IMR-90 (cell line): Measurements from ENCODE around the gene IGLL1. TPM values are rescaled to one million over a fixed set of nuclear protein-coding genes. Genes with fewer than 3 reads are reported as not detected.

Source experiments
- ATAC-seq: fragments of 200-7000 bp; cut with Tn5 transposase; 2 replicates; pipeline ENCODE4 v1.9.1; 2020; ENCODE audit warnings: low read depth, mild to moderate bottlenecking, moderate library complexity
- BruUV-seq: library from RNA; stranded (reverse); fragments of 400-500 nt; replicated peaks from 2 replicates; lab custom pipeline; 2021; lab: Mats Ljungman, UMichigan
- CTCF ChIA-PET: fragments of 300-600 bp; formaldehyde crosslinking; extraction: SDS; loops from one replicate; lab custom pipeline; 2021; ENCODE audit warnings: antibody characterized with exemption; lab: Yijun Ruan, JAX
- POLR2A ChIA-PET: fragments of 300-600 bp; sonication (Branson Sonifier 250); formaldehyde crosslinking; loops from one replicate; lab custom pipeline; 2022; ENCODE audit warnings: antibody characterized with exemption; ENCODE audit not compliant: unreplicated experiment; lab: Charles Lee
- DNase-seq: peaks from one replicate; pipeline ENCODE4 v3.0.0; 2013
- H2AFZ ChIP-seq: replicated peaks from 2 replicates; pipeline ENCODE3; 2013; ENCODE audit warnings: low read length, mild to moderate bottlenecking; ENCODE audit not compliant: poor library complexity
- H2AK5ac ChIP-seq: 2 replicates; pipeline ENCODE4 v1.6.1; 2013; ENCODE audit warnings: low read depth, low read length, inconsistent platforms
- H2AK9ac ChIP-seq: replicated peaks from 2 replicates; pipeline ENCODE3; 2013; ENCODE audit warnings: mild to moderate bottlenecking, low read depth, low read length, moderate library complexity; ENCODE audit not compliant: poor library complexity
- H2BK120ac ChIP-seq: 2 replicates; pipeline ENCODE4 v1.6.1; 2013; ENCODE audit warnings: low read depth, low read length, inconsistent platforms
- H2BK15ac ChIP-seq: 3 replicates; pipeline ENCODE4 v1.6.1; 2013; ENCODE audit warnings: low read depth, low read length, inconsistent platforms
- H2BK20ac ChIP-seq: 2 replicates; pipeline ENCODE4 v1.6.1; 2013; ENCODE audit warnings: low read depth, mild to moderate bottlenecking, inconsistent platforms, low read length, moderate library complexity
- H2BK5ac ChIP-seq: 2 replicates; pipeline ENCODE4 v1.6.1; 2013; ENCODE audit warnings: mild to moderate bottlenecking, low read depth, low read length, inconsistent platforms; ENCODE audit not compliant: poor library complexity, severe bottlenecking
- H3K14ac ChIP-seq: replicated peaks from 2 replicates; pipeline ENCODE4 v1.6.1; 2013; ENCODE audit warnings: low read depth, low read length, inconsistent platforms
- H3K18ac ChIP-seq: 2 replicates; pipeline ENCODE4 v1.6.1; 2013; ENCODE audit warnings: low read depth, low read length, control low read depth
- H3K23ac ChIP-seq: 2 replicates; pipeline ENCODE4 v1.6.1; 2013; ENCODE audit warnings: low read depth, low read length, inconsistent platforms
- H3K27ac ChIP-seq: 2 replicates; pipeline ENCODE4 v1.5.1; 2013; ENCODE audit warnings: mild to moderate bottlenecking, control low read depth, low read length; ENCODE audit not compliant: insufficient read depth
- H3K27me3 ChIP-seq: 2 replicates; pipeline ENCODE4 v1.6.1; 2013; ENCODE audit warnings: low read length; ENCODE audit not compliant: control insufficient read depth, insufficient read depth
- H3K36me3 ChIP-seq: 2 replicates; pipeline ENCODE4 v1.6.1; 2013; ENCODE audit warnings: low read length, mixed read lengths; ENCODE audit not compliant: control insufficient read depth, insufficient read depth
- H3K4ac ChIP-seq: 2 replicates; pipeline ENCODE4 v1.6.1; 2013; ENCODE audit warnings: low read depth, low read length, inconsistent platforms
- H3K4me1 ChIP-seq: 2 replicates; pipeline ENCODE4 v1.6.1; 2013; ENCODE audit warnings: low read length, mixed read lengths; ENCODE audit not compliant: control insufficient read depth, insufficient read depth
- H3K4me2 ChIP-seq: 2 replicates; pipeline ENCODE4 v1.6.1; 2013; ENCODE audit warnings: low read depth, mild to moderate bottlenecking, control low read depth, low read length, moderate library complexity
- H3K4me3 ChIP-seq: 2 replicates; pipeline ENCODE4 v1.5.1; 2013; ENCODE audit warnings: low read depth, mild to moderate bottlenecking, control low read depth, low read length, moderate library complexity; ENCODE audit not compliant: insufficient read depth
- H3K56ac ChIP-seq: 2 replicates; pipeline ENCODE4 v1.6.1; 2013; ENCODE audit warnings: low read length, inconsistent platforms; ENCODE audit not compliant: insufficient read depth; ENCODE audit errors: extremely low read depth
- H3K79me1 ChIP-seq, 2 experiments: 2 replicates each; pipeline ENCODE4 v1.6.1; 2013; ENCODE audit warnings: low read length in 2 of 2, inconsistent platforms in 1 of 2, low read depth in 1 of 2
- H3K9ac ChIP-seq: 2 replicates; pipeline ENCODE4 v1.6.1; 2013; ENCODE audit warnings: low read depth, low read length, control low read depth
- H3K9me1 ChIP-seq: 2 replicates; pipeline ENCODE4 v1.6.1; 2013; ENCODE audit warnings: low read length, inconsistent platforms; ENCODE audit not compliant: insufficient read depth
- H3K9me3 ChIP-seq: 2 replicates; pipeline ENCODE4 v1.6.1; 2013; ENCODE audit warnings: low read length; ENCODE audit not compliant: control insufficient read depth, insufficient read depth
- H4K20me1 ChIP-seq: 2 replicates; pipeline ENCODE4 v1.6.1; 2013; ENCODE audit warnings: low read length, inconsistent platforms; ENCODE audit not compliant: insufficient read depth
- H4K5ac ChIP-seq: 2 replicates; pipeline ENCODE4 v1.6.1; 2013; ENCODE audit warnings: mild to moderate bottlenecking, low read depth, low read length, control low read depth
- H4K8ac ChIP-seq, 2 experiments: 2 replicates each; pipeline ENCODE4 v1.6.1; 2013; ENCODE audit warnings: low read depth in 2 of 2, low read length in 2 of 2, control low read depth in 1 of 2, inconsistent platforms in 1 of 2
- H4K91ac ChIP-seq: 2 replicates; pipeline ENCODE4 v1.6.1; 2013; ENCODE audit warnings: low read depth, low read length, inconsistent platforms; ENCODE audit not compliant: insufficient read depth
- CEBPB ChIP-seq: IDR thresholded peaks from 2 replicates; pipeline ENCODE4 v1.6.1; 2012; ENCODE audit warnings: low read depth, low read length, improper control_type of control experiment
- CHD1 ChIP-seq: IDR thresholded peaks from 2 replicates; pipeline ENCODE4 v1.6.1; 2012; ENCODE audit warnings: low read depth, low read length, improper control_type of control experiment
- CTCF ChIP-seq: conservative IDR thresholded peaks from 2 replicates; pipeline ENCODE4 v1.5.1; 2012; ENCODE audit warnings: mild to moderate bottlenecking, low read depth, low read length, improper control_type of control experiment
- MAZ ChIP-seq: IDR thresholded peaks from 2 replicates; pipeline ENCODE4 v1.6.1; 2012; ENCODE audit warnings: low read depth, mild to moderate bottlenecking, low read length, improper control_type of control experiment, moderate library complexity, borderline replicate concordance
- MXI1 ChIP-seq: IDR thresholded peaks from 2 replicates; pipeline ENCODE4 v1.6.1; 2012; ENCODE audit warnings: low read depth, mild to moderate bottlenecking, low read length, moderate library complexity, borderline replicate concordance
- NFE2L2 ChIP-seq: fragments of 150-350 bp; IDR thresholded peaks from 2 replicates; pipeline ENCODE4 v1.6.1; 2016; ENCODE audit warnings: low read depth, mild to moderate bottlenecking, low read length
- RCOR1 ChIP-seq: IDR thresholded peaks from 2 replicates; pipeline ENCODE4 v1.6.1; 2012; ENCODE audit warnings: mild to moderate bottlenecking, low read length, improper control_type of control experiment; ENCODE audit not compliant: insufficient replicate concordance
- WGBS, 2 experiments: methylation state at CpG; one replicate each; pipeline versions ENCODE4 v1.1.5 to v1.1.7; 2013; ENCODE audit warnings: missing lambda C conversion rate in 2 of 2; ENCODE audit not compliant: insufficient read length in 1 of 2; ENCODE audit errors: extremely low coverage in 2 of 2; 5-methylcytosine and 5-hydroxymethylcytosine counted together
- dilution Hi-C: fragments of 300-500 bp; cut with HindIII; formaldehyde crosslinking; loops from one replicate; pipeline ENCODE4 v1.14.3; 2018; ENCODE audit warnings: low sequenced_read_pairs; ENCODE audit not compliant: unreplicated experiment
- in situ Hi-C: fragments of 300-500 bp; cut with MboI; formaldehyde crosslinking; loops from 3 replicates; pipeline ENCODE4 v1.14.3; 2019; ENCODE audit warnings: low sequenced_read_pairs, inconsistent platforms, mixed read lengths
- intact Hi-C: fragments of 100-400 bp; cut with micrococcal nuclease; formaldehyde crosslinking; loops from 2 replicates; pipeline ENCODE4 v1.10.0; 2022
- polyA plus RNA-seq, 3 experiments: library from polyadenylated mRNA; depleted of rRNA; stranded (reverse); fragments of >200 nt; gene quantifications; 2 replicates each; pipeline ENCODE4 v1.2.3, GENCODE V29; 2012; ENCODE audit warnings: low replicate concordance in 1 of 3
- total RNA-seq: library from RNA; depleted of rRNA; stranded (reverse); fragments of >200 nt; gene quantifications from 2 replicates; pipeline ENCODE4 v1.2.3, GENCODE V29; 2012

The IGLL1 gene
- total and polyA plus RNA-seq, 2 of the 4 experiments (the other 2 are of a cell fraction): not detected

- CTCF ChIA-PET: interaction anchor here (0.5 kb wide), 1 partner anchor 574 kb away, joined by 3 read pairs; no protein-coding TSS in a partner anchor
- Histone ChIP-seq H3K4me1 (no peaks in the 10 kb centered on the region), H3K79me1 (no peaks in the 10 kb centered on the region), H3K27ac (no peak overlapping the region), H4K5ac (no peak overlapping the region), H3K23ac (no peak overlapping the region), H2AK5ac (no peak overlapping the region), H4K91ac (no peak overlapping the region), H3K18ac (no peak overlapping the region), H4K20me1 (no peaks in the 10 kb centered on the region; the same call in 1 of the 2 replicates), H2BK20ac (no peak overlapping the region), H4K8ac (no peak overlapping the region), H3K4me3 (no peak overlapping the region), H2BK15ac (no peak overlapping the region), H3K4me2 (no peak overlapping the region), H2AK9ac (no peak overlapping the region), H3K4ac (no peak overlapping the region), H3K56ac (no peak overlapping the region), H3K27me3 (peaks cover 24% of the 10 kb centered on the region), H3K9ac (no peak overlapping the region), H3K36me3 (no peaks in the 10 kb centered on the region), H3K9me3 (no peaks in the 10 kb centered on the region), H3K14ac (no peak overlapping the region), H2BK120ac (no peak overlapping the region), H2AFZ (no peak overlapping the region), H3K9me1 (no peaks in the 10 kb centered on the region), H2BK5ac (no peak overlapping the region)
- intact Hi-C loops: no loop called here
- POLR2A ChIA-PET: no interaction called here
- dilution Hi-C loops: no loop called here
- in situ Hi-C loops: loop anchor here (10.0 kb wide), 1 partner anchor 315 kb away; no protein-coding TSS in a partner anchor
- DNase-seq (no peak), ATAC-seq (no peak)
- TF ChIP-seq RCOR1: no peak
- no peak for TF ChIP-seq CTCF
- no peak for TF ChIP-seq CEBPB
- TF ChIP-seq MAZ: no peak
- no peak for TF ChIP-seq NFE2L2
- TF ChIP-seq CHD1: no peak
- no peak for TF ChIP-seq MXI1
- WGBS, 2 experiments: 72% methylated on average over 6 of the region's 12 CpGs; no CpG with 5 or more reads in 1 of the 2 experiments
- no TSS peak for BruUV-seq
These were observed 50.7 kb downstream of the IGLL1 start for GRCh38 chr22:23529166-23530103.
